GM18505 (cell line): ENCODE measurements around the gene ALDH4A1.

Source experiments
- ATAC-seq: cut with Tn5 transposase; IDR thresholded peaks from one replicate; pipeline ENCODE4 v1.9.1; 2021; ENCODE audit not compliant: unreplicated experiment
- POLR2A ChIP-seq: IDR thresholded peaks from 4 replicates; pipeline ENCODE4 v1.6.1; 2011; ENCODE audit warnings: borderline replicate concordance; ENCODE audit not compliant: insufficient read depth, insufficient read length; ENCODE audit errors: extremely low read depth

Gene ALDH4A1

GRCh38 chr1:18831656-18832055 lies 70.7 kb downstream of the ALDH4A1 start:
- TF ChIP-seq POLR2A: no peak
- no peak for ATAC-seq

- no peak for ATAC-seq
- TF ChIP-seq POLR2A: no peak
Observed at GRCh38 chr1:18830596-18830995, 71.8 kb downstream of the ALDH4A1 start.

GRCh38 chr1:18829671-18830070 lies 72.7 kb downstream of the ALDH4A1 start:
- TF ChIP-seq POLR2A: no peak
- ATAC-seq: no peak

- TF ChIP-seq POLR2A: no peak
- no peak for ATAC-seq
Observed at GRCh38 chr1:18828224-18828623, 74.1 kb downstream of the ALDH4A1 start.

- TF ChIP-seq POLR2A: no peak
- no peak for ATAC-seq
Observed at GRCh38 chr1:18823438-18823837, 78.9 kb downstream of the ALDH4A1 start.
